ENCODE measurements around the gene RHOT2.
A peak's percentile ranks its signal among the peaks of the same experiment; 100 is the strongest.

Gene RHOT2

DNA sequence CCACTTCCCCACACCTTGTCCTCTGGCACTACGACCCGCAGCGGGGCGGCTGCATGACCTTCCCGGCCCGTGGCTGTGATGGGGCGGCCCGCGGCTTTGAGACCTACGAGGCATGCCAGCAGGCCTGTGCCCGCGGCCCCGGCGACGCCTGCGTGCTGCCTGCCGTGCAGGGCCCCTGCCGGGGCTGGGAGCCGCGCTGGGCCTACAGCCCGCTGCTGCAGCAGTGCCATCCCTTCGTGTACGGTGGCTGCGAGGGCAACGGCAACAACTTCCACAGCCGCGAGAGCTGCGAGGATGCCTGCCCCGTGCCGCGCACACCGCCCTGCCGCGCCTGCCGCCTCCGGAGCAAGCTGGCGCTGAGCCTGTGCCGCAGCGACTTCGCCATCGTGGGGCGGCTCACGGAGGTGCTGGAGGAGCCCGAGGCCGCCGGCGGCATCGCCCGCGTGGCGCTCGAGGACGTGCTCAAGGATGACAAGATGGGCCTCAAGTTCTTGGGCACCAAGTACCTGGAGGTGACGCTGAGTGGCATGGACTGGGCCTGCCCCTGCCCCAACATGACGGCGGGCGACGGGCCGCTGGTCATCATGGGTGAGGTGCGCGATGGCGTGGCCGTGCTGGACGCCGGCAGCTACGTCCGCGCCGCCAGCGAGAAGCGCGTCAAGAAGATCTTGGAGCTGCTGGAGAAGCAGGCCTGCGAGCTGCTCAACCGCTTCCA is 34.4 kb upstream of the RHOT2 start:
- TF ChIP-seq, protein P1, sequence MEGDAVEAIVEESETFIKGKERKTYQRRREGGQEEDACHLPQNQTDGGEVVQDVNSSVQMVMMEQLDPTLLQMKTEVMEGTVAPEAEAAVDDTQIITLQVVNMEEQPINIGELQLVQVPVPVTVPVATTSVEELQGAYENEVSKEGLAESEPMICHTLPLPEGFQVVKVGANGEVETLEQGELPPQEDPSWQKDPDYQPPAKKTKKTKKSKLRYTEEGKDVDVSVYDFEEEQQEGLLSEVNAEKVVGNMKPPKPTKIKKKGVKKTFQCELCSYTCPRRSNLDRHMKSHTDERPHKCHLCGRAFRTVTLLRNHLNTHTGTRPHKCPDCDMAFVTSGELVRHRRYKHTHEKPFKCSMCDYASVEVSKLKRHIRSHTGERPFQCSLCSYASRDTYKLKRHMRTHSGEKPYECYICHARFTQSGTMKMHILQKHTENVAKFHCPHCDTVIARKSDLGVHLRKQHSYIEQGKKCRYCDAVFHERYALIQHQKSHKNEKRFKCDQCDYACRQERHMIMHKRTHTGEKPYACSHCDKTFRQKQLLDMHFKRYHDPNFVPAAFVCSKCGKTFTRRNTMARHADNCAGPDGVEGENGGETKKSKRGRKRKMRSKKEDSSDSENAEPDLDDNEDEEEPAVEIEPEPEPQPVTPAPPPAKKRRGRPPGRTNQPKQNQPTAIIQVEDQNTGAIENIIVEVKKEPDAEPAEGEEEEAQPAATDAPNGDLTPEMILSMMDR (IDR thresholded peaks at IDR 0.05): no peak
- TF ChIP-seq ZFX (IDR thresholded peaks at IDR 0.05; ENCODE audit: borderline replicate concordance): no peak
- peak overlapping the region; percentile 92; the same call in 1 of the 2 replicates for H3K27ac ChIP-seq

DNA sequence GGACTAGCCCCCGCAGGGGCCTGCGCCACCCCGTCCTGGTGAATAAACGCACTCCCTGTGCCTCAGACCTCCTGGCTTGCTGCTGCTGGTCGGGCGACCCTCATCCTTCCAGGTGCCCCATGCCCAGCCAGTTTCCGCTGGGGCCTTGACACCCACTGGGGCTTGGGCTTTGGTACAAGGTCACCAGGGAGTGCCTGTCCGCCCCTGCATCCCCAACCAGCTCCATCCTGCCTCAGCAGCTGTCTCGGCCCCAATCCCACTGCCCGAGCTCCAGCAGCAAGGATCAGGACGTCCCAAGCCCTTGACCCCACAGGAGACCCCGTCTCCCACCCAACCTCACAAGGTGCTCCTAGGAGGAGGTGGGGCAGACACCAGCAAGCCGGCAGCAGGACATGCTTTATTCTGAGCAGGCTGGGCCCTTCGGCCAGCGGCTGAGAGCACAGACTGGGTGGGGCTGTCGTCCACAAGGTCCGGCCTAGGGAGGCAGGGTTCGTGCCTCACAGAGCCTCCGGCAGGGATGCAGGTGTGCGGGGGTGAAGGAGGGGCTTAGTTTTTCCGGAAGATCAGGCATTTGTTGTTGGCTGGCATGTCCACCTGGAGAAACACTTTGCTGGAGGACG is 33.8 kb upstream of the RHOT2 start:
- TF ChIP-seq, protein P1 (IDR thresholded peaks at IDR 0.05): no peak
- TF ChIP-seq ZFX (IDR thresholded peaks at IDR 0.05; ENCODE audit: borderline replicate concordance): no peak
- H3K27ac ChIP-seq: peak overlapping the region; percentile 92; the same call in 1 of the 2 replicates

DNA sequence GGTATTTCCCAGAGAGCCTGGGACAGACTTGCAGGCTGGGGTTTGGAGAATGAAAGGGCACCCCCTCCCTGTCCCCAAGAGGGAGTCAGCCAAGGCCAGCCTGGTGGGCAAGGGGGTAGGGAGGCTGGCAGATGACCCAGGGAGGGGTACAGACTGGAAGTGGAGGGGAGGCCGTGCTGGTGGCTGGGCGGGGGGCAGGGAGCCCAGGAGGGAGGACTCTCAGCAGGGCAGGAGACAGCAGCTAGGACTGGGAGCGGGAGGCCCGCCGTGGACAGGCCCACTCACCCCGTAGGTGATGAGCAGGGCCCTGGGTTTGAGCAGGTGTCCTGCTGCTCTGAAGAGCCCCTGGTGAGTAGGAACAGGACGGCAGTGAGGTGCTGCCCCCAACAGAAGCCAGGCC is 32.9 kb upstream of the RHOT2 start:
- peak overlapping the region; percentile 92 for H3K27ac ChIP-seq
- TF ChIP-seq, protein P1 (IDR thresholded peaks at IDR 0.05): no peak
- no peak for TF ChIP-seq ZFX (IDR thresholded peaks at IDR 0.05; ENCODE audit: borderline replicate concordance)

DNA sequence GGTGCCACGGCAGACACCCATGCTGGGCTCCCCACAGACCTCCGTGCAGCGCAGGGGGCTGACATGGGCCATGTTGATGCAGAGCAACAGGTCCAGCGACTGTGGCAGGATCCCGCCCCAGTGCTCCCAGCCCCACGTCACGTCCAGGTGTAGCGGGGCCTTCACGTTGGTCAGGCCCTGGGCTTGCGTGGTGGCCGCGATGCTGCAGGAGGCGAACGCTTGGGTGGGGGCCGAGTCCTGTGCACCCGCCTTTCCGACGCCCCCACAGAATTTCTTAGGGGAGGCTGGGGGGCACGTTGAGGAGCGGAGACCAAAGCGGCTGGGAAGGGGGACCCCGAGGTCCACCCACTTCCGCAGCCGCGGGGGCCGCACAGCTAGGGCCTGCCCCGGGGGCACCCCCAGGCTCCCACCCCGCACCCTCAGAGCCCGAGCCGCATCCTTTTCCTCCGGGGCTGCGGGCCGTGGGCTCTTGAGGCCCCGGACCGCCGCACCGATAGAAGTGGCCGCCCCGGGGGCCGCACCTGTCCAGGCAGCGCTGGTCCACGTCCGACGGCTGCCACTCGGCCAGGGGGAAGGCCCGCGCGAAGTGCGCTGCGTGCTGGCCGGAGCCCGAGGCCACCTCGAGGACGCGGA is 32.2 kb upstream of the RHOT2 start:
- H3K27ac ChIP-seq: peak overlapping the region; percentile 92
- TF ChIP-seq, protein P1 (IDR thresholded peaks at IDR 0.05): no peak
- TF ChIP-seq ZFX (IDR thresholded peaks at IDR 0.05; ENCODE audit: borderline replicate concordance): no peak

DNA sequence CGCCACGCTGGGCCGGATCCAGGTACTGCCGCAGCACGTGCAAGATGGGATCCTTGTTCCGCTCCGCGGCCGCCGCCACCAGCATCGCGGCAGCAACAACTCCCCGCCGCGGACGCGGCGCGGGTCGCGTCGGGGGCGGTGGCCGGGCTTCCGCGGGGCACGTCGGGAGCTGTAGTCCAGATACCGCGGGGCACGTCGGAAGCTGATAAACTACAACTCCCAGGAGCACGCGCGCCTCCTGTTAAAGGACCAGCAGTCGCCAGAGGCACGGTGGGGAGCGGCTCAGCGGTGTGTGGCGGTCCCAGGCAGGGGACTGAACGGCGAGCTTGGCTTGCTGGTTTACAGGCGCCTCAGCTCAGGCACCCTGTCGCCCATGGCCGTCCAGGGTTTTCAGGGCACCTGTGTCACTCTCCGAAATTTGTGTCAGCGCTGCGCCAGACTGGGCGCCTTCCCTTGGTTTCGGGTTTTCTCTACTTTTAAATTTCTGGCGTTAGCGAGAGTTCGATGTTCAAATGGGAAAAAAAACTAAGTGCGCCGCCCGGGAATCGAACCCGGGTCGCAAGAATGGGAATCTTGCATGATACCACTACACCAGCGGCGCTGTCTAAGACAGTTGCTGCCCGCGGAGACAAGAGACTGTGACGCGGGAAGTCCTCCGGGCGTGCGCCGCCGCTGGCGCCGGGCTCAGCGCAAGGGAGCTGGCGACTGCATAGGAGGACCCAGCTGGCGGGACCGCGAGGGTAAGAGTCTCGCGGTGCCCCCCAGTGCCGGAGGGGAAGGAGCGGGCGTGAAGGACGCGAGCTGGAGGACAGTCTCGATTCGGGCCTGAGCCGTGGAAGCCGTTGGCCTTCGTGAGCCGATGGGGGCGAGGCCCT is 31.5 kb upstream of the RHOT2 start, which contains the start of gene METTL26:
TSS of gene METTL26 (minus strand) at position 100 of the 875 bp plus-strand sequence. CDS start at position 85, 15 bp downstream.
- TF ChIP-seq ZFX (IDR thresholded peaks at IDR 0.05; ENCODE audit: borderline replicate concordance): no peak
- TF ChIP-seq, protein P1 (IDR thresholded peaks at IDR 0.05): 0 out of 2 replicates have a peak, but pooled peaks have one; percentile 6
- H3K27ac ChIP-seq: peak within 1 kb of the TSS; percentile 92

DNA sequence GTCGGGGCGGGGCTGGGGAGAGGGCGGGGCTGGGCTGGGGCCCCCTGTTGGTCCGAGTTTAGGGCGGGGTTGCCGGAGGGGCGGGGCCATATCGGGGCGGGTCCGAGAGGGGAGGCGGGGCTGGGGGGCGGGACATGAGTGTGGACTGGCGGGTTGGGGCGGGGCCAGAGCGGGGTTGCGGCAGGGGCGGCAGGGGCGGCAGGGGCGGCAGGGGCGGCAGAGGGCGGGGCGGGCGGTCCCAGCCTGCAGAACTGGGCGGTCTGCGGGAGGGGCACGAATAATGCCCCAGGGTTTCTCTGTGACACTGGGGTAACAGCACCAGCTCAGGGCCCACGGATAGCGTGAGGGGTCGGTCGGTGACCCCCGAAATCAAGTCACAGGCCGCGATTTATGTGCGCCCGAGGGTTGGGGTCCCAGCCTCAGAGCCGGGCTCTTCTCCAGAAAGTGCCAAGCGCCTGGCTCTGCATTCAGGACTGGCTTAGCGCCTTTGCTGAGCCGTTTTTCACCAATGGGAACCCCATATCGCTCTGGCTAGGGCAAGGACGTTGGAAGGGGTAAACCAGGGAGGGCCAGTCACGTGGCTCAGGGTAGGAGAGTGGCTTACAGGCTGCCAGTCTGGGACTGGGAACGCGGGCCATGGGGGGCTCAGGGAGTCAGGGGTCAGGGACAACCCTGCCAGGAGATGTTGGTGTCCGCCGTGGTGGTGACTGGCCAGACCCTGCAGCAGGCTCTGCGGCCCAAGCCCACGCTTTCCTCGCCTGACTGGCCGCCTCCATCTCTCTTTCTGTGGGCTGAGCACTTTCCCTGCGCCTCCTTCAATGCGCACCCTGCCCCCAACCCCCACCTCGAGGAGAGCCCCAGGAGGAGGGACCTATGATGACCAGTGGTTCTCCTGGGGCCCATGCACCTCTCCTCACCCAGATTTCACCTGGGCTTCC is 30.6 kb upstream of the RHOT2 start:
- TF ChIP-seq, protein P1 (IDR thresholded peaks at IDR 0.05): no peak
- TF ChIP-seq ZFX (IDR thresholded peaks at IDR 0.05; ENCODE audit: borderline replicate concordance): no peak
- peak overlapping the region; percentile 92 for H3K27ac ChIP-seq

Measured in 22Rv1 (cell line).